Measurements from ENCODE around the gene BRD9. TPM values are rescaled to one million over a fixed set of nuclear protein-coding genes. Genes with fewer than 3 reads are reported as not detected.
"Not testable (repeated sequence)": the region's sequence is repeated elsewhere in the genome, so short reads cannot be mapped to it uniquely, and the experiment has no call there.

The BRD9 gene
- polyA plus RNA-seq, 1 experiment: 12.3 TPM

GRCh38 chr5:851553-851952 lies 41.0 kb downstream of the BRD9 start:
- CTCF ChIA-PET: no interaction called here
- peaks cover 2% of the 10 kb centered on the region for H3K27me3 ChIP-seq (ENCODE audit: control insufficient read depth, insufficient read depth, low read length)
- no peaks in the 10 kb centered on the region for H3K36me3 ChIP-seq (ENCODE audit: control insufficient read depth, insufficient read depth, low read length)

GRCh38 chr5:851076-851475 lies 41.5 kb downstream of the BRD9 start:
- no peaks in the 10 kb centered on the region for H3K36me3 ChIP-seq (ENCODE audit: control insufficient read depth, insufficient read depth, low read length)
- TF ChIP-seq, protein P1, sequence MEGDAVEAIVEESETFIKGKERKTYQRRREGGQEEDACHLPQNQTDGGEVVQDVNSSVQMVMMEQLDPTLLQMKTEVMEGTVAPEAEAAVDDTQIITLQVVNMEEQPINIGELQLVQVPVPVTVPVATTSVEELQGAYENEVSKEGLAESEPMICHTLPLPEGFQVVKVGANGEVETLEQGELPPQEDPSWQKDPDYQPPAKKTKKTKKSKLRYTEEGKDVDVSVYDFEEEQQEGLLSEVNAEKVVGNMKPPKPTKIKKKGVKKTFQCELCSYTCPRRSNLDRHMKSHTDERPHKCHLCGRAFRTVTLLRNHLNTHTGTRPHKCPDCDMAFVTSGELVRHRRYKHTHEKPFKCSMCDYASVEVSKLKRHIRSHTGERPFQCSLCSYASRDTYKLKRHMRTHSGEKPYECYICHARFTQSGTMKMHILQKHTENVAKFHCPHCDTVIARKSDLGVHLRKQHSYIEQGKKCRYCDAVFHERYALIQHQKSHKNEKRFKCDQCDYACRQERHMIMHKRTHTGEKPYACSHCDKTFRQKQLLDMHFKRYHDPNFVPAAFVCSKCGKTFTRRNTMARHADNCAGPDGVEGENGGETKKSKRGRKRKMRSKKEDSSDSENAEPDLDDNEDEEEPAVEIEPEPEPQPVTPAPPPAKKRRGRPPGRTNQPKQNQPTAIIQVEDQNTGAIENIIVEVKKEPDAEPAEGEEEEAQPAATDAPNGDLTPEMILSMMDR (IDR thresholded peaks at IDR 0.05; ENCODE audit: insufficient read depth, low read depth, low read length): no peak
- CTCF ChIA-PET: no interaction called here
- POLR2A ChIA-PET: no interaction called here
- no peak for DNase-seq (ENCODE audit: low read depth)
- peaks cover 2% of the 10 kb centered on the region for H3K27me3 ChIP-seq (ENCODE audit: control insufficient read depth, insufficient read depth, low read length)
- no peak overlapping the region for H3K4me3 ChIP-seq (ENCODE audit: low read depth, low read length)

More at GRCh38 chr5:851553-851952, 41.0 kb downstream of the BRD9 start:
- POLR2A ChIA-PET: no interaction called here
- H3K4me3 ChIP-seq (ENCODE audit: low read depth, low read length): no peak overlapping the region
- TF ChIP-seq, protein P1 (IDR thresholded peaks at IDR 0.05; ENCODE audit: insufficient read depth, low read depth, low read length): no peak
- no peak for DNase-seq (ENCODE audit: low read depth)

- CTCF ChIA-PET: no interaction called here
- Histone ChIP-seq H3K4me3 (ENCODE audit: low read depth, low read length) (no peak within 1 kb of the TSS), H3K27me3 (ENCODE audit: control insufficient read depth, insufficient read depth, low read length) (peaks cover 2% of the 10 kb centered on the region), H3K36me3 (ENCODE audit: control insufficient read depth, insufficient read depth, low read length) (no peaks in the 10 kb centered on the region)
- DNase-seq (ENCODE audit: low read depth): no peak
- POLR2A ChIA-PET: no interaction called here
- TF ChIP-seq, protein P1 (IDR thresholded peaks at IDR 0.05; ENCODE audit: insufficient read depth, low read depth, low read length): no peak
Measured at GRCh38 chr5:850511-851006, 42.0 kb downstream of the BRD9 start, which contains the start of gene ZDHHC11. Gene ZDHHC11, minus strand, starts transcription at chr5:850986. Its CDS starts 384 bp downstream, at chr5:850602.

- Histone ChIP-seq H3K36me3 (ENCODE audit: control insufficient read depth, insufficient read depth, low read length) (no peaks in the 10 kb centered on the region), H3K4me3 (ENCODE audit: low read depth, low read length) (no peak overlapping the region), H3K27me3 (ENCODE audit: control insufficient read depth, insufficient read depth, low read length) (peaks cover 2% of the 10 kb centered on the region)
- ChIA-PET POLR2A (no interaction called here), CTCF (interaction anchor here (0.6 kb wide), 1 partner anchor 230 kb away, joined by 3 read pairs; no protein-coding TSS in a partner anchor)
- DNase-seq (ENCODE audit: low read depth): no peak
- TF ChIP-seq, protein P1 (IDR thresholded peaks at IDR 0.05; ENCODE audit: insufficient read depth, low read depth, low read length): no peak
Measured at GRCh38 chr5:849651-850301, 42.8 kb downstream of the BRD9 start.

- Histone ChIP-seq H3K4me3 (ENCODE audit: low read depth, low read length) (no peak overlapping the region), H3K27me3 (ENCODE audit: control insufficient read depth, insufficient read depth, low read length) (peaks cover 2% of the 10 kb centered on the region), H3K36me3 (ENCODE audit: control insufficient read depth, insufficient read depth, low read length) (no peaks in the 10 kb centered on the region)
- TF ChIP-seq, protein P1 (IDR thresholded peaks at IDR 0.05; ENCODE audit: insufficient read depth, low read depth, low read length): no peak
- CTCF ChIA-PET: interaction anchor here (0.6 kb wide), 1 partner anchor 229 kb away, joined by 3 read pairs; no protein-coding TSS in a partner anchor
- no peak for DNase-seq (ENCODE audit: low read depth)
- POLR2A ChIA-PET: no interaction called here
Measured at GRCh38 chr5:848671-849111, 43.9 kb downstream of the BRD9 start.

- POLR2A ChIA-PET; H3K4me3 ChIP-seq (ENCODE audit: low read depth, low read length); CTCF ChIA-PET; H3K27me3 ChIP-seq (ENCODE audit: control insufficient read depth, insufficient read depth, low read length); DNase-seq (ENCODE audit: low read depth); H3K36me3 ChIP-seq (ENCODE audit: control insufficient read depth, insufficient read depth, low read length): not testable (repeated sequence)
Measured at GRCh38 chr5:847736-848135, 44.9 kb downstream of the BRD9 start.

DNA sequence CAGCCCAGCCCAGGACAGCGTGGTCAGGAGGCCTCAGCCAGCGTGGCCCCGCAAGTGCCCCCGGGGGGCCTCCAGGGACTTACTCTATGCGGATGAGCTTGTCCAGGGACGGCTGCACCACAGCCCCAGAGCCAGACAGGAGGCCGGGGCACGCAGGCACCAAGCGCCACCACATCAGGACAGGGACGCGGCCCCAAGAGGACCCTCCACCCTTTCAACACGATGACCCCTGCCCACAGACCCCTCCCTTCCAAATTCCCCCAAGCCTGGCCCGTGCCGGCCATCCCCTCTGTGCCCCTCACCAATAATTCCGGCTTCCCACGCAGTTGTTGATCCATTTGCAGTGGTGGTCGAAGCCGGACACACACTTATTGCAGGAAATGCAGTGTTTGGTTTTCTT lies 45.4 kb downstream of the BRD9 start:
- CTCF ChIA-PET; H3K27me3 ChIP-seq (ENCODE audit: control insufficient read depth, insufficient read depth, low read length); DNase-seq (ENCODE audit: low read depth); H3K36me3 ChIP-seq (ENCODE audit: control insufficient read depth, insufficient read depth, low read length); H3K4me3 ChIP-seq (ENCODE audit: low read depth, low read length); POLR2A ChIA-PET: not testable (repeated sequence)

GRCh38 chr5:846602-847091 lies 46.0 kb downstream of the BRD9 start:
- POLR2A ChIA-PET; H3K27me3 ChIP-seq (ENCODE audit: control insufficient read depth, insufficient read depth, low read length); CTCF ChIA-PET; H3K4me3 ChIP-seq (ENCODE audit: low read depth, low read length); DNase-seq (ENCODE audit: low read depth); H3K36me3 ChIP-seq (ENCODE audit: control insufficient read depth, insufficient read depth, low read length): not testable (repeated sequence)

All from BJ (cell line).